ENCODE data around the gene HBQ1.
A peak's percentile ranks its signal among the peaks of the same experiment; 100 is the strongest.
"Not testable (repeated sequence)": the region's sequence is repeated elsewhere in the genome, so short reads cannot be mapped to it uniquely, and the experiment has no call there.

Gene HBQ1

DNA sequence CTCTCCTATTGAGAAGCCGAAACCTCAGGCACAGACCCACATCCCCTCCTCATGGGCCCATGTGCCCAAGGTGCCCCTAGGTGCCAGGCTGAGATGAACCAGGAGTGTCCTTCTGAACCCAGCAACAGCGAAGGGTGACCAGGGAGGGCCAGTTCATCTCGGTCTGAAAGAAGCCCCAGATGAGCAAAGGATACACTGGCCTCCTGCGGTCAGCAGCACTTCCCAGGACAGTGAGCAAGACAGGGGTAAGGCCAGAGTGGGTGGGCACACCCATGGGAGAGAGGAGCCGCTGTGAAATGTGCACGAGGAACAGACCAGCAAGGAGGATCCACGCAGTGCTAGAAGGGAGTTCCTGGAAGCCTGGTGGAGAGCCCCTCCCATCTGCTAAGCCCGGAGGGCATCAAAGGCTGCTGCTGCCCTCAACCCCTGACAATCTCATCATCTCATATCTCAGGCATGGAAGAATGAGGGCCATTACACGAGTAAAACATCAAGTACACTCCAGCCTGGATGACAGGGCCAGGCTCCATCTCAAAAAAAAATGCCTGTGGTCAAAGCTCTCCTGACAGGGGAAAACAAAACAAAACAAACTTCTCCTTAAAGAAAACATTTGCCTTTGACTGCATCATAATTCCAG, 31.1 kb upstream of the HBQ1 start:
- Histone ChIP-seq H3K9me3 (ENCODE audit: control insufficient read depth in 1 of 2, low read length in 2 of 2) (no peaks in the 10 kb centered on the region), H3K4me1 (ENCODE audit: control insufficient read depth in 1 of 2, insufficient read depth in 2 of 2, low read length in 2 of 2) (no peaks in the 10 kb centered on the region), H3K27me3 (ENCODE audit: low read depth, low read length) (no peaks in the 10 kb centered on the region)

DNA sequence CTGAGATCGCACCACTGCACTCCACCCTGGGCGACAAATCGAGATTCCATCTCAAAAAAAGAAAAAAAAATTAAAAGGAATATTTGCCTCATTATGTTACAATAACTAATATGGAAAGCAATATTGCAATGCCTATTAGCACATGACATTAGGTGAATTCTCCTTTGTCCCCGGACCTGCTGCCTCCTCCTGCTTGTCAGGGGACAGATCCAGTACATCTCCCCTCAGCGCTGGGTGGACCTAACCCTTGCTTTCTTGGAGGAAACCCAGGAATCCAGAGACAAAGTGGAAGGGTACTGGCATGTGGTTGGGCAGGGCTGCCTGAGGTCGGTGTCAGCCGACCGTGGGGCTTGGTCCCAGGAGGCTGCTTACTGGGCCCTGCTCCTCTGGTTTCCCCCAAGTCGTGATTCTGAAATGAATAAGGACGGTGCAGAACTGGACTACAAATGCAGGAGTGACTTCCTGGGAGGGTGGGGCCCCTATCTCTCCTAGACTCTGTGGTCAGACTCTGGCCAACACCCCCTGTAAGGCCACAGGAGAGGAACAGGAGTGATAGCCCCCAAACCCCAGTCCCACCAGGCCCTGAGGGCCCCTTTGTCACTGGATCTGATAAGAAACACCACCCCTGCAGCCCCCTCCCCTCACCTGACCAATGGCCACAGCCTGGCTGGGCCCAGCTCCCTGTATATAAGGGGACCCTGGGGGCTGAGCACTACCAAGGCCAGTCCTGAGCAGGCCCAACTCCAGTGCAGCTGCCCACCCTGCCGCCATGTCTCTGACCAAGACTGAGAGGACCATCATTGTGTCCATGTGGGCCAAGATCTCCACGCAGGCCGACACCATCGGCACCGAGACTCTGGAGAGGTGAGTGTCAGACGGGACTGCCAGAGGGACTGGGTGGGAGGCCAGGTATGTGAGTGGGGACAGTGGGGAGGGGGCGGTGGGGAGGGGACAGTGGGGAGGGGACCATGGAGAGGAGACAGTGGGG, 27.8 kb upstream of the HBQ1 start, which contains the start of gene HBZ:
TSS of gene HBZ (plus strand) at position 504 of the 988 bp plus-strand sequence. CDS start at position 770, 266 bp downstream.
- peaks cover 0 to 10% of the 10 kb centered on the region in 2 donors for H3K4me1 ChIP-seq (ENCODE audit: control insufficient read depth in 1 of 2, insufficient read depth in 2 of 2, low read length in 2 of 2)
- peaks cover 8% of the 10 kb centered on the region for H3K27me3 ChIP-seq (ENCODE audit: low read depth, low read length)
- H3K27ac ChIP-seq (ENCODE audit: low read length): no peak within 1 kb of the TSS
- no peak within 1 kb of the TSS for H3K4me3 ChIP-seq (ENCODE audit: low read depth in 1 of 2, low read length in 2 of 2)
- no peaks in the 10 kb centered on the region for H3K36me3 ChIP-seq (ENCODE audit: control insufficient read depth in 1 of 2, insufficient read depth in 2 of 2, low read length in 2 of 2)
- no peaks in the 10 kb centered on the region for H3K9me3 ChIP-seq (ENCODE audit: control insufficient read depth in 1 of 2, low read length in 2 of 2)

More for the DNA sequence above, 31.1 kb upstream of the HBQ1 start:
- Histone ChIP-seq H3K27ac (ENCODE audit: low read length) (no peak overlapping the region), H3K4me3 (ENCODE audit: low read depth in 1 of 2, low read length in 2 of 2) (no peak overlapping the region), H3K36me3 (ENCODE audit: control insufficient read depth in 1 of 2, insufficient read depth in 2 of 2, low read length in 2 of 2) (no peaks in the 10 kb centered on the region)

GRCh38 chr16:153129-153521, 27.1 kb upstream of the HBQ1 start:
- H3K4me1 ChIP-seq (ENCODE audit: control insufficient read depth in 1 of 2, insufficient read depth in 2 of 2, low read length in 2 of 2); H3K9me3 ChIP-seq (ENCODE audit: control insufficient read depth in 1 of 2, low read length in 2 of 2); H3K4me3 ChIP-seq (ENCODE audit: low read depth in 1 of 2, low read length in 2 of 2); H3K27me3 ChIP-seq (ENCODE audit: low read depth, low read length); H3K27ac ChIP-seq (ENCODE audit: low read length); H3K36me3 ChIP-seq (ENCODE audit: control insufficient read depth in 1 of 2, insufficient read depth in 2 of 2, low read length in 2 of 2): not testable (repeated sequence)

GRCh38 chr16:153550-154216, 26.6 kb upstream of the HBQ1 start:
- H3K27ac ChIP-seq (ENCODE audit: low read length); H3K27me3 ChIP-seq (ENCODE audit: low read depth, low read length); H3K4me1 ChIP-seq (ENCODE audit: control insufficient read depth in 1 of 2, insufficient read depth in 2 of 2, low read length in 2 of 2); H3K4me3 ChIP-seq (ENCODE audit: low read depth in 1 of 2, low read length in 2 of 2); H3K9me3 ChIP-seq (ENCODE audit: control insufficient read depth in 1 of 2, low read length in 2 of 2); H3K36me3 ChIP-seq (ENCODE audit: control insufficient read depth in 1 of 2, insufficient read depth in 2 of 2, low read length in 2 of 2): not testable (repeated sequence)

GRCh38 chr16:154217-155030, 25.8 kb upstream of the HBQ1 start:
- H3K9me3 ChIP-seq (ENCODE audit: control insufficient read depth in 1 of 2, low read length in 2 of 2): no peaks in the 10 kb centered on the region
- peaks cover 8% of the 10 kb centered on the region for H3K27me3 ChIP-seq (ENCODE audit: low read depth, low read length)
- no peak overlapping the region for H3K27ac ChIP-seq (ENCODE audit: low read length)

GRCh38 chr16:155031-155398, 25.2 kb upstream of the HBQ1 start:
- Histone ChIP-seq H3K27me3 (ENCODE audit: low read depth, low read length) (peaks cover 8% of the 10 kb centered on the region), H3K4me3 (ENCODE audit: low read depth in 1 of 2, low read length in 2 of 2) (peak overlapping the region; percentile 33 to 57), H3K9me3 (ENCODE audit: control insufficient read depth in 1 of 2, low read length in 2 of 2) (no peaks in the 10 kb centered on the region), H3K27ac (ENCODE audit: low read length) (no peak overlapping the region), H3K4me1 (ENCODE audit: control insufficient read depth in 1 of 2, insufficient read depth in 2 of 2, low read length in 2 of 2) (peaks cover 0 to 10% of the 10 kb centered on the region in 2 donors), H3K36me3 (ENCODE audit: control insufficient read depth in 1 of 2, insufficient read depth in 2 of 2, low read length in 2 of 2) (no peaks in the 10 kb centered on the region)

More at GRCh38 chr16:154217-155030, 25.8 kb upstream of the HBQ1 start:
- Histone ChIP-seq H3K36me3 (ENCODE audit: control insufficient read depth in 1 of 2, insufficient read depth in 2 of 2, low read length in 2 of 2) (no peaks in the 10 kb centered on the region), H3K4me3 (ENCODE audit: low read depth in 1 of 2, low read length in 2 of 2) (peak overlapping the region; percentile 33 to 57), H3K4me1 (ENCODE audit: control insufficient read depth in 1 of 2, insufficient read depth in 2 of 2, low read length in 2 of 2) (peaks cover 0 to 10% of the 10 kb centered on the region in 2 donors)

GRCh38 chr16:159136-159849, 21.0 kb upstream of the HBQ1 start:
- Histone ChIP-seq H3K4me3 (ENCODE audit: low read depth in 1 of 2, low read length in 2 of 2) (no peak overlapping the region), H3K4me1 (ENCODE audit: control insufficient read depth in 1 of 2, insufficient read depth in 2 of 2, low read length in 2 of 2) (peaks cover 0 to 8% of the 10 kb centered on the region in 2 donors), H3K36me3 (ENCODE audit: control insufficient read depth in 1 of 2, insufficient read depth in 2 of 2, low read length in 2 of 2) (no peaks in the 10 kb centered on the region), H3K27ac (ENCODE audit: low read length) (no peak overlapping the region), H3K27me3 (ENCODE audit: low read depth, low read length) (peaks cover 8% of the 10 kb centered on the region), H3K9me3 (ENCODE audit: control insufficient read depth in 1 of 2, low read length in 2 of 2) (no peaks in the 10 kb centered on the region)

GRCh38 chr16:160242-160641, 20.0 kb upstream of the HBQ1 start:
- H3K27ac ChIP-seq (ENCODE audit: low read length); H3K36me3 ChIP-seq (ENCODE audit: control insufficient read depth in 1 of 2, insufficient read depth in 2 of 2, low read length in 2 of 2); H3K27me3 ChIP-seq (ENCODE audit: low read depth, low read length); H3K4me3 ChIP-seq (ENCODE audit: low read depth in 1 of 2, low read length in 2 of 2); H3K9me3 ChIP-seq (ENCODE audit: control insufficient read depth in 1 of 2, low read length in 2 of 2); H3K4me1 ChIP-seq (ENCODE audit: control insufficient read depth in 1 of 2, insufficient read depth in 2 of 2, low read length in 2 of 2): not testable (repeated sequence)

DNA sequence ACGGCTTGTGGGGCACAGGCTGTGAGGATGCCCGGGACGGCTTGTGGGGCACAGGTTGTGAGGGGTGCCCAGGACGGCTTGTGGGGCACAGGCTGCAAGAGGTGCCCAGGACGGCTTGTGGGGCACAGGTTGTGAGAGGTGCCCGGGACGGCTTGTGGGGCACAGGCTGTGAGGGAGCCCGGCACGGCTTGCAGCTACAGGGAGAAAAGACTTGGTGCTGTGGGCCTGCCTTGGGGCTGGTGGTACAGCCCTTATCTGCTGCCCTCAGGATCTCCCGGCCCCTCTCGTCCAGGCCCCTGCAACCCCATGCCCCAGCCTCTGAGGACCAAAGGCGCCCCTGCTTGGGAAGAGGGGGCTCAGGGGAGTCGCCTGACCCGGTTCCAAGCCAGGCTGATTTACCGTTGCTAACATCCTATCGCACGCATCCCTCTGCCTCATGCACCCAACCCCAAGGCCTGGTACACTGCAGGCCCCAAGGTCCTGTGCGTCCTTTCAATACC, 19.5 kb upstream of the HBQ1 start:
- H3K27ac ChIP-seq (ENCODE audit: low read length): no peak overlapping the region
- H3K4me1 ChIP-seq (ENCODE audit: control insufficient read depth in 1 of 2, insufficient read depth in 2 of 2, low read length in 2 of 2): peaks cover 0 to 9% of the 10 kb centered on the region in 2 donors
- peaks cover 7% of the 10 kb centered on the region for H3K27me3 ChIP-seq (ENCODE audit: low read depth, low read length)
- no peaks in the 10 kb centered on the region for H3K9me3 ChIP-seq (ENCODE audit: control insufficient read depth in 1 of 2, low read length in 2 of 2)
- no peak overlapping the region for H3K4me3 ChIP-seq (ENCODE audit: low read depth in 1 of 2, low read length in 2 of 2)
- H3K36me3 ChIP-seq (ENCODE audit: control insufficient read depth in 1 of 2, insufficient read depth in 2 of 2, low read length in 2 of 2): no peaks in the 10 kb centered on the region

- Histone ChIP-seq H3K9me3 (ENCODE audit: control insufficient read depth in 1 of 2, low read length in 2 of 2) (no peaks in the 10 kb centered on the region), H3K27me3 (ENCODE audit: low read depth, low read length) (peaks cover 23% of the 10 kb centered on the region), H3K27ac (ENCODE audit: low read length) (no peak overlapping the region), H3K36me3 (ENCODE audit: control insufficient read depth in 1 of 2, insufficient read depth in 2 of 2, low read length in 2 of 2) (no peaks in the 10 kb centered on the region), H3K4me3 (ENCODE audit: low read depth in 1 of 2, low read length in 2 of 2) (no peak overlapping the region), H3K4me1 (ENCODE audit: control insufficient read depth in 1 of 2, insufficient read depth in 2 of 2, low read length in 2 of 2) (peaks cover 0 to 19% of the 10 kb centered on the region in 2 donors)
Measured at GRCh38 chr16:162271-162991, 17.8 kb upstream of the HBQ1 start.
